AG04450 (cell line): ENCODE data around the gene C22orf15. TPM values are rescaled to one million over a fixed set of nuclear protein-coding genes. Genes with fewer than 3 reads are reported as not detected.

Experiments used
- CTCF ChIA-PET: fragments of 300-600, 350-600 bp; formaldehyde crosslinking; extraction: SDS; loops from one replicate; lab custom pipeline; 2022; ENCODE audit warnings: antibody characterized with exemption, inconsistent platforms; lab: Charles Lee
- POLR2A ChIA-PET: fragments of 350-600 bp; formaldehyde crosslinking; extraction: SDS; loops from one replicate; lab custom pipeline; 2021; ENCODE audit warnings: antibody characterized with exemption, inconsistent platforms; lab: Yijun Ruan, JAX
- DNase-seq: peaks from one replicate; pipeline ENCODE4 v3.0.0-alpha.2; 2011; ENCODE audit warnings: low read depth, low spot score
- H3K27ac ChIP-seq: one replicate; pipeline ENCODE4 v1.5.1; 2012; ENCODE audit warnings: low read depth, low read length, control low read depth
- H3K27me3 ChIP-seq: one replicate; pipeline ENCODE4 v1.6.0; 2012; ENCODE audit warnings: low read length; ENCODE audit not compliant: control insufficient read depth, insufficient read depth
- H3K4me3 ChIP-seq: 2 replicates; pipeline ENCODE4 v1.5.1; 2011; ENCODE audit warnings: mild to moderate bottlenecking, low read depth, low read length, control low read depth
- H3K9me3 ChIP-seq: 2 replicates; pipeline ENCODE4 v1.5.1; 2012; ENCODE audit warnings: low read length; ENCODE audit not compliant: control insufficient read depth, insufficient read depth
- CTCF ChIP-seq: IDR thresholded peaks from 2 replicates; pipeline ENCODE4 v1.5.1; 2011; ENCODE audit warnings: low read depth, low read length, control low read depth, inconsistent platforms
- polyA plus RNA-seq: library from polyadenylated mRNA; depleted of rRNA; stranded (reverse); fragments of >200 nt; gene quantifications from 2 replicates; pipeline ENCODE4 v1.2.3, GENCODE V29; 2011

The C22orf15 gene
- polyA plus RNA-seq, 1 experiment, result 2.1 TPM

- Histone ChIP-seq H3K27ac (no peak overlapping the region), H3K4me3 (no peak overlapping the region), H3K9me3 (peaks cover 10% of the 10 kb centered on the region), H3K27me3 (no peaks in the 10 kb centered on the region)
- TF ChIP-seq CTCF, result no peak
- DNase-seq, result no peak
- CTCF ChIA-PET, result no interaction called here
- POLR2A ChIA-PET, result no interaction called here
Measured at GRCh38 chr22:23744001-23744400, 18.8 kb upstream of the C22orf15 start.

- POLR2A ChIA-PET, result no interaction called here
- H3K4me3 ChIP-seq, result no peak overlapping the region
- TF ChIP-seq CTCF, result no peak
Measured at GRCh38 chr22:23744485-23744884, 18.3 kb upstream of the C22orf15 start.

GRCh38 chr22:23745791-23746190 is 17.0 kb upstream of the C22orf15 start:
- no peaks in the 10 kb centered on the region for H3K27me3 ChIP-seq
- H3K27ac ChIP-seq, result no peak overlapping the region
- H3K9me3 ChIP-seq, result peaks cover 10% of the 10 kb centered on the region
- TF ChIP-seq CTCF, result no peak
- no peak overlapping the region for H3K4me3 ChIP-seq
- DNase-seq, result no peak
- ChIA-PET POLR2A (no interaction called here), CTCF (interaction anchor here (0.9 kb wide), 1 partner anchor 104 kb away, joined by 3 read pairs; no protein-coding TSS in a partner anchor)

More at GRCh38 chr22:23744485-23744884, 18.3 kb upstream of the C22orf15 start:
- DNase-seq, result no peak
- CTCF ChIA-PET, result no interaction called here
- H3K27ac ChIP-seq, result no peak overlapping the region
- peaks cover 10% of the 10 kb centered on the region for H3K9me3 ChIP-seq
- no peaks in the 10 kb centered on the region for H3K27me3 ChIP-seq

GRCh38 chr22:23749841-23750301 is 12.9 kb upstream of the C22orf15 start:
- DNase-seq, result no peak
- no peak overlapping the region for H3K27ac ChIP-seq
- H3K9me3 ChIP-seq, result no peaks in the 10 kb centered on the region; the same call in 1 of the 2 replicates
- peak overlapping the region; percentile 92 for H3K4me3 ChIP-seq
- no peak for TF ChIP-seq CTCF
- POLR2A ChIA-PET, result interaction anchor here (0.6 to 1.2 kb wide), 2 partner anchors 33 to 297 kb away, joined by 3 to 4 read pairs; no protein-coding TSS in a partner anchor
- CTCF ChIA-PET, result interaction anchor here (1.4 kb wide), 1 partner anchor 21 kb away, joined by 3 read pairs; no protein-coding TSS in a partner anchor
- no peaks in the 10 kb centered on the region for H3K27me3 ChIP-seq

GRCh38 chr22:23750367-23750713 is 12.4 kb upstream of the C22orf15 start:
- Histone ChIP-seq H3K9me3 (no peaks in the 10 kb centered on the region; the same call in 1 of the 2 replicates), H3K27me3 (no peaks in the 10 kb centered on the region), H3K27ac (no peak overlapping the region), H3K4me3 (peak overlapping the region; percentile 92)
- POLR2A ChIA-PET, result interaction anchor here (0.6 to 1.2 kb wide), 3 partner anchors 12 to 34 kb away, joined by 3 to 4 read pairs (median 3); partner anchors contain the start of gene C22orf15
- CTCF ChIA-PET, result interaction anchor here (1.5 kb wide), 1 partner anchor 19 kb away, joined by 7 read pairs; no protein-coding TSS in a partner anchor
- TF ChIP-seq CTCF, result no peak
- no peak for DNase-seq
